Measurements from ENCODE around the gene MRPL48.

DNA sequence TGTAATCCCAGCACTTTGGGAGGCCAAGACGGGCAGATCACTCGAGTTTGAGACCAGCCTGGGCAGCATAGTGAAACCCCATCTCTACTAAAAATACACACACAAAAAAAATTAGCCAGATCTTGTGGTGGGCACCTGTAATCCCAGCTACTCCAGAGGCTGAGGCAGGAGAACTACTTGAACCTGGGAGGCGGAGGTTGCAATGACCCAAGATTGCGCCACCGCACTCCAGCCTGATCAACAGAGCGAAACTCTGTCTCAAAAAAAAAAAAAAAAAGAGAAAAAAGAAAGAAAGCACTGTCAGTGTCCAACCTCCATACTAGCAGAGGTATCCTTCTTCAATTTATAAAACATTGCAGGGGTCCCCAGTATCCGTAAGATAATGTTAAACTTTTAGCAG is 44.6 kb upstream of the MRPL48 start:
- TF ChIP-seq, protein P1, sequence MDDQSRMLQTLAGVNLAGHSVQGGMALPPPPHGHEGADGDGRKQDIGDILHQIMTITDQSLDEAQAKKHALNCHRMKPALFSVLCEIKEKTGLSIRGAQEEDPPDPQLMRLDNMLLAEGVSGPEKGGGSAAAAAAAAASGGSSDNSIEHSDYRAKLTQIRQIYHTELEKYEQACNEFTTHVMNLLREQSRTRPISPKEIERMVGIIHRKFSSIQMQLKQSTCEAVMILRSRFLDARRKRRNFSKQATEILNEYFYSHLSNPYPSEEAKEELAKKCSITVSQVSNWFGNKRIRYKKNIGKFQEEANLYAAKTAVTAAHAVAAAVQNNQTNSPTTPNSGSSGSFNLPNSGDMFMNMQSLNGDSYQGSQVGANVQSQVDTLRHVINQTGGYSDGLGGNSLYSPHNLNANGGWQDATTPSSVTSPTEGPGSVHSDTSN (IDR thresholded peaks at IDR 0.05) = no peak
- TF ChIP-seq, protein P2, sequence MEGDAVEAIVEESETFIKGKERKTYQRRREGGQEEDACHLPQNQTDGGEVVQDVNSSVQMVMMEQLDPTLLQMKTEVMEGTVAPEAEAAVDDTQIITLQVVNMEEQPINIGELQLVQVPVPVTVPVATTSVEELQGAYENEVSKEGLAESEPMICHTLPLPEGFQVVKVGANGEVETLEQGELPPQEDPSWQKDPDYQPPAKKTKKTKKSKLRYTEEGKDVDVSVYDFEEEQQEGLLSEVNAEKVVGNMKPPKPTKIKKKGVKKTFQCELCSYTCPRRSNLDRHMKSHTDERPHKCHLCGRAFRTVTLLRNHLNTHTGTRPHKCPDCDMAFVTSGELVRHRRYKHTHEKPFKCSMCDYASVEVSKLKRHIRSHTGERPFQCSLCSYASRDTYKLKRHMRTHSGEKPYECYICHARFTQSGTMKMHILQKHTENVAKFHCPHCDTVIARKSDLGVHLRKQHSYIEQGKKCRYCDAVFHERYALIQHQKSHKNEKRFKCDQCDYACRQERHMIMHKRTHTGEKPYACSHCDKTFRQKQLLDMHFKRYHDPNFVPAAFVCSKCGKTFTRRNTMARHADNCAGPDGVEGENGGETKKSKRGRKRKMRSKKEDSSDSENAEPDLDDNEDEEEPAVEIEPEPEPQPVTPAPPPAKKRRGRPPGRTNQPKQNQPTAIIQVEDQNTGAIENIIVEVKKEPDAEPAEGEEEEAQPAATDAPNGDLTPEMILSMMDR (IDR thresholded peaks at IDR 0.05) = no peak
- no peak for TF ChIP-seq RCOR1 (IDR thresholded peaks at IDR 0.05; ENCODE audit: low read length)
- TF ChIP-seq EP300 (IDR thresholded peaks at IDR 0.05; ENCODE audit: borderline replicate concordance in 1 of 2, low read depth in 1 of 2, low read length in 1 of 2) = no peak
